Stimulated activated memory B cell treated with anti-CD40 and anti-IgM and Interleukin-4, amounts not matched to agents 10 μg/mL and 1 μg/mL and 100 μg/mL, for 72 hours (primary cell): Measurements from ENCODE around the gene ATOH7.
A peak's percentile ranks its signal among the peaks of the same experiment; 100 is the strongest.
"Not testable (repeated sequence)": the region's sequence is repeated elsewhere in the genome, so short reads cannot be mapped to it uniquely, and the experiment has no call there.

Source experiments
- ATAC-seq: fragments of 150-1000 bp; cut with Tn5 transposase; 2 replicates; pipeline ENCODE4 v1.10.0; 2021
- H3K27ac Mint-ChIP-seq: one replicate; pipeline ENCODE4 v1.8.0; 2022; ENCODE audit warnings: mild to moderate bottlenecking, mixed read lengths
- H3K27me3 Mint-ChIP-seq: one replicate; pipeline ENCODE4 v1.8.0; 2022; ENCODE audit warnings: mixed read lengths
- H3K36me3 Mint-ChIP-seq: one replicate; pipeline ENCODE4 v1.8.0; 2022; ENCODE audit warnings: mixed read lengths
- H3K4me1 Mint-ChIP-seq: one replicate; pipeline ENCODE4 v1.8.0; 2022; ENCODE audit warnings: mixed read lengths
- H3K4me3 Mint-ChIP-seq: one replicate; pipeline ENCODE4 v1.8.0; 2022; ENCODE audit warnings: mild to moderate bottlenecking, moderate library complexity, mixed read lengths
- H3K9me3 Mint-ChIP-seq: one replicate; pipeline ENCODE4 v1.8.0; 2022; ENCODE audit warnings: mixed read lengths

ATOH7 gene

GRCh38 chr10:68247931-68248330 lies 16.0 kb upstream of the ATOH7 start:
- no peak for ATAC-seq
- H3K9me3 Mint-ChIP-seq: no peaks in the 10 kb centered on the region
- H3K27ac Mint-ChIP-seq: no peak overlapping the region
- H3K36me3 Mint-ChIP-seq: no peaks in the 10 kb centered on the region
- no peaks in the 10 kb centered on the region for H3K27me3 Mint-ChIP-seq
- H3K4me1 Mint-ChIP-seq: peaks cover 9% of the 10 kb centered on the region
- H3K4me3 Mint-ChIP-seq: no peak overlapping the region

GRCh38 chr10:68246397-68246796 lies 14.5 kb upstream of the ATOH7 start:
- H3K4me3 Mint-ChIP-seq, ATAC-seq: not testable (repeated sequence)

GRCh38 chr10:68242051-68242450 lies 10.1 kb upstream of the ATOH7 start:
- Mint-ChIP-seq H3K4me3 (no peak overlapping the region), H3K4me1 (no peaks in the 10 kb centered on the region), H3K27me3 (no peaks in the 10 kb centered on the region), H3K9me3 (no peaks in the 10 kb centered on the region), H3K36me3 (no peaks in the 10 kb centered on the region), H3K27ac (no peak overlapping the region)
- no peak for ATAC-seq

More at GRCh38 chr10:68246397-68246796, 14.5 kb upstream of the ATOH7 start:
- H3K27ac Mint-ChIP-seq, H3K27me3 Mint-ChIP-seq, H3K36me3 Mint-ChIP-seq, H3K4me1 Mint-ChIP-seq, H3K9me3 Mint-ChIP-seq: not testable (repeated sequence)

- H3K27ac Mint-ChIP-seq: no peak overlapping the region
- no peaks in the 10 kb centered on the region for H3K4me1 Mint-ChIP-seq
- H3K36me3 Mint-ChIP-seq: no peaks in the 10 kb centered on the region
- no peaks in the 10 kb centered on the region for H3K9me3 Mint-ChIP-seq
- no peak overlapping the region for H3K4me3 Mint-ChIP-seq
- no peak for ATAC-seq
- H3K27me3 Mint-ChIP-seq: no peaks in the 10 kb centered on the region
Measured at GRCh38 chr10:68239596-68240150, 7.8 kb upstream of the ATOH7 start.

GRCh38 chr10:68239069-68239468 lies 7.2 kb upstream of the ATOH7 start:
- Mint-ChIP-seq H3K4me1 (no peaks in the 10 kb centered on the region), H3K4me3 (no peak overlapping the region), H3K27me3 (no peaks in the 10 kb centered on the region), H3K9me3 (no peaks in the 10 kb centered on the region), H3K27ac (no peak overlapping the region), H3K36me3 (no peaks in the 10 kb centered on the region)
- no peak for ATAC-seq

- Mint-ChIP-seq H3K27ac (no peak overlapping the region), H3K9me3 (no peaks in the 10 kb centered on the region), H3K4me1 (no peaks in the 10 kb centered on the region), H3K27me3 (no peaks in the 10 kb centered on the region), H3K36me3 (no peaks in the 10 kb centered on the region), H3K4me3 (no peak overlapping the region)
- no peak for ATAC-seq
Measured at GRCh38 chr10:68238371-68238770, 6.5 kb upstream of the ATOH7 start.

- H3K36me3 Mint-ChIP-seq: no peaks in the 10 kb centered on the region
- H3K9me3 Mint-ChIP-seq: no peaks in the 10 kb centered on the region
- peaks cover 3% of the 10 kb centered on the region for H3K27me3 Mint-ChIP-seq
- no peak overlapping the region for H3K27ac Mint-ChIP-seq
- ATAC-seq: no peak
- no peaks in the 10 kb centered on the region for H3K4me1 Mint-ChIP-seq
- H3K4me3 Mint-ChIP-seq: no peak overlapping the region
Measured at GRCh38 chr10:68237173-68237572, 5.3 kb upstream of the ATOH7 start.

- H3K4me3 Mint-ChIP-seq: no peak overlapping the region
- no peaks in the 10 kb centered on the region for H3K36me3 Mint-ChIP-seq
- ATAC-seq: no peak
- peaks cover 6% of the 10 kb centered on the region for H3K4me1 Mint-ChIP-seq
- H3K27ac Mint-ChIP-seq: no peak overlapping the region
- no peaks in the 10 kb centered on the region for H3K9me3 Mint-ChIP-seq
- peaks cover 10% of the 10 kb centered on the region for H3K27me3 Mint-ChIP-seq
Measured at GRCh38 chr10:68235581-68235980, 3.7 kb upstream of the ATOH7 start.

GRCh38 chr10:68235111-68235510 lies 3.2 kb upstream of the ATOH7 start:
- peaks cover 10% of the 10 kb centered on the region for H3K27me3 Mint-ChIP-seq
- no peaks in the 10 kb centered on the region for H3K36me3 Mint-ChIP-seq
- H3K27ac Mint-ChIP-seq: no peak overlapping the region
- peaks cover 6% of the 10 kb centered on the region for H3K4me1 Mint-ChIP-seq
- no peak for ATAC-seq
- H3K4me3 Mint-ChIP-seq: no peak overlapping the region
- H3K9me3 Mint-ChIP-seq: no peaks in the 10 kb centered on the region

GRCh38 chr10:68233046-68233445 lies 1.1 kb upstream of the ATOH7 start:
- Mint-ChIP-seq H3K4me3 (no peak overlapping the region), H3K27ac (no peak overlapping the region), H3K9me3 (no peaks in the 10 kb centered on the region), H3K27me3 (peaks cover 25% of the 10 kb centered on the region), H3K36me3 (no peaks in the 10 kb centered on the region), H3K4me1 (peaks cover 6% of the 10 kb centered on the region)
- no peak for ATAC-seq

GRCh38 chr10:68231106-68231816 lies 652 bp downstream of the ATOH7 start:
- Mint-ChIP-seq H3K36me3 (no peaks in the 10 kb centered on the region), H3K4me3 (peak overlapping the region; percentile 76), H3K27me3 (peaks cover 32% of the 10 kb centered on the region), H3K27ac (no peak overlapping the region), H3K4me1 (peaks cover 6% of the 10 kb centered on the region), H3K9me3 (no peaks in the 10 kb centered on the region)
- peak; percentile 91 for ATAC-seq

GRCh38 chr10:68230268-68230667 lies 1.6 kb downstream of the ATOH7 start:
- no peak for ATAC-seq
- Mint-ChIP-seq H3K27me3 (peaks cover 32% of the 10 kb centered on the region), H3K4me1 (peaks cover 6% of the 10 kb centered on the region), H3K9me3 (no peaks in the 10 kb centered on the region), H3K27ac (no peak overlapping the region), H3K36me3 (no peaks in the 10 kb centered on the region), H3K4me3 (no peak overlapping the region)

- Mint-ChIP-seq H3K9me3 (no peaks in the 10 kb centered on the region), H3K36me3 (no peaks in the 10 kb centered on the region), H3K4me1 (no peaks in the 10 kb centered on the region), H3K27me3 (peaks cover 22% of the 10 kb centered on the region), H3K4me3 (no peak overlapping the region), H3K27ac (no peak overlapping the region)
- ATAC-seq: no peak
Measured at GRCh38 chr10:68224810-68225209, 7.1 kb downstream of the ATOH7 start.

- Mint-ChIP-seq H3K4me1 (no peaks in the 10 kb centered on the region), H3K9me3 (no peaks in the 10 kb centered on the region), H3K27ac (no peak overlapping the region), H3K27me3 (peaks cover 12% of the 10 kb centered on the region), H3K4me3 (no peak overlapping the region), H3K36me3 (no peaks in the 10 kb centered on the region)
- peak; percentile 60 for ATAC-seq
Measured at GRCh38 chr10:68223535-68224165, 8.3 kb downstream of the ATOH7 start.

- ATAC-seq: no peak
- Mint-ChIP-seq H3K27ac (no peak overlapping the region), H3K9me3 (no peaks in the 10 kb centered on the region), H3K27me3 (no peaks in the 10 kb centered on the region), H3K4me3 (no peak overlapping the region), H3K36me3 (no peaks in the 10 kb centered on the region), H3K4me1 (no peaks in the 10 kb centered on the region)
Measured at GRCh38 chr10:68222391-68222790, 9.5 kb downstream of the ATOH7 start.

GRCh38 chr10:68221196-68221595 lies 10.7 kb downstream of the ATOH7 start:
- no peak for ATAC-seq
- no peak overlapping the region for H3K27ac Mint-ChIP-seq
- no peaks in the 10 kb centered on the region for H3K9me3 Mint-ChIP-seq
- H3K4me1 Mint-ChIP-seq: no peaks in the 10 kb centered on the region
- no peak overlapping the region for H3K4me3 Mint-ChIP-seq
- no peaks in the 10 kb centered on the region for H3K36me3 Mint-ChIP-seq
- H3K27me3 Mint-ChIP-seq: no peaks in the 10 kb centered on the region
